Cardiac muscle cell (in vitro differentiated cells and primary cell): ENCODE data around the gene FBXO36. TPM values are rescaled to one million over a fixed set of nuclear protein-coding genes. Genes with fewer than 3 reads are reported as not detected.

ENCODE experiments used
- DNase-seq, 2 donors: peaks; one replicate each; pipeline versions ENCODE4 v3.0.0 to v3.0.0-alpha.2; 2010 to 2017; ENCODE audit warnings: low read depth in 1 of 2, low spot score in 1 of 2
- H3K27ac ChIP-seq: fragments of 200-600 bp; sonication (generic); 2 replicates; pipeline ENCODE4 v1.5.1; 2016
- H3K27me3 ChIP-seq: fragments of 200-600 bp; sonication (generic); 2 replicates; pipeline ENCODE4 v1.6.0; 2016; ENCODE audit warnings: control low read depth
- H3K36me3 ChIP-seq: fragments of 200-600 bp; sonication (generic); 2 replicates; pipeline ENCODE4 v1.5.1; 2016; ENCODE audit warnings: control low read depth
- H3K4me1 ChIP-seq: fragments of 200-600 bp; sonication (generic); 2 replicates; pipeline ENCODE4 v1.8.1; 2017; ENCODE audit warnings: low read depth, mild to moderate bottlenecking, mixed run types
- H3K4me3 ChIP-seq: fragments of 200-600 bp; sonication (generic); 2 replicates; pipeline ENCODE4 v1.5.1; 2016; ENCODE audit warnings: mild to moderate bottlenecking
- H3K9me3 ChIP-seq: fragments of 200-600 bp; sonication (generic); 2 replicates; pipeline ENCODE4 v1.5.1; 2017; ENCODE audit warnings: low read depth, mild to moderate bottlenecking, control low read depth
- CTCF ChIP-seq: IDR thresholded peaks from 2 replicates; pipeline ENCODE4 v1.5.1; 2012; ENCODE audit warnings: low read depth, mild to moderate bottlenecking, low read length
- polyA plus RNA-seq: library from polyadenylated mRNA; unstranded; fragments of >200 nt; fragmentation: Nextera tagmentation; extraction: Ambion mirVana; gene quantifications from 2 replicates; pipeline ENCODE4 v1.2.1, GENCODE V29; 2016
- total RNA-seq: library from RNA; depleted of rRNA; stranded (reverse); fragments of >200 nt; gene quantifications from 2 replicates; pipeline ENCODE4 v1.2.3, GENCODE V29; 2016

The FBXO36 gene
- total and polyA plus RNA-seq, 2 experiments from 2014 or later: 4.8 to 5.7 TPM

- TF ChIP-seq CTCF: no peak
- DNase-seq: no peak
- H3K4me1 ChIP-seq: peaks cover 12% of the 10 kb centered on the region
- H3K27ac ChIP-seq: no peak overlapping the region
- no peaks in the 10 kb centered on the region for H3K27me3 ChIP-seq
- H3K9me3 ChIP-seq: no peaks in the 10 kb centered on the region
- H3K4me3 ChIP-seq: no peak overlapping the region
- peaks cover 17% of the 10 kb centered on the region for H3K36me3 ChIP-seq
Observed at GRCh38 chr2:229880892-229881586, 41.3 kb upstream of the FBXO36 start.

GRCh38 chr2:229882583-229882982 is 39.7 kb upstream of the FBXO36 start:
- Histone ChIP-seq H3K27me3 (no peaks in the 10 kb centered on the region), H3K27ac (no peak overlapping the region), H3K9me3 (no peaks in the 10 kb centered on the region), H3K4me3 (no peak overlapping the region), H3K4me1 (peaks cover 23% of the 10 kb centered on the region), H3K36me3 (peaks cover 15% of the 10 kb centered on the region)
- no peak for TF ChIP-seq CTCF
- no peak for DNase-seq

GRCh38 chr2:229884775-229885699 is 37.3 kb upstream of the FBXO36 start:
- peaks cover 5% of the 10 kb centered on the region for H3K36me3 ChIP-seq
- DNase-seq: no peak
- no peak overlapping the region for H3K4me3 ChIP-seq
- peak overlapping the region; percentile 59 for H3K27ac ChIP-seq
- H3K27me3 ChIP-seq: no peaks in the 10 kb centered on the region
- no peak for TF ChIP-seq CTCF
- no peaks in the 10 kb centered on the region for H3K9me3 ChIP-seq
- peaks cover 39% of the 10 kb centered on the region for H3K4me1 ChIP-seq

- no peak for TF ChIP-seq CTCF
- Histone ChIP-seq H3K4me3 (no peak overlapping the region), H3K4me1 (peaks cover 39% of the 10 kb centered on the region), H3K27me3 (no peaks in the 10 kb centered on the region), H3K27ac (no peak overlapping the region), H3K36me3 (no peaks in the 10 kb centered on the region), H3K9me3 (no peaks in the 10 kb centered on the region)
- DNase-seq: no peak
Observed at GRCh38 chr2:229887441-229887840, 34.9 kb upstream of the FBXO36 start.

- Histone ChIP-seq H3K4me3 (no peak overlapping the region), H3K36me3 (no peaks in the 10 kb centered on the region), H3K27ac (no peak overlapping the region), H3K4me1 (peaks cover 39% of the 10 kb centered on the region), H3K27me3 (no peaks in the 10 kb centered on the region), H3K9me3 (no peaks in the 10 kb centered on the region)
- no peak for TF ChIP-seq CTCF
- no peak for DNase-seq
Observed at GRCh38 chr2:229888031-229888430, 34.3 kb upstream of the FBXO36 start.
